Kidney epithelial cell (primary cell): ENCODE measurements around the gene SH3RF2. TPM values are rescaled to one million over a fixed set of nuclear protein-coding genes. Genes with fewer than 3 reads are reported as not detected.

Experiments used
- DNase-seq: peaks from one replicate; pipeline ENCODE4 v3.0.0-alpha.2; 2010; ENCODE audit warnings: low read depth
- H3K27me3 ChIP-seq: 2 replicates; pipeline ENCODE4 v1.6.0; 2011; ENCODE audit warnings: low read length; ENCODE audit not compliant: control insufficient read depth, insufficient read depth
- H3K36me3 ChIP-seq: 2 replicates; pipeline ENCODE4 v1.5.1; 2011; ENCODE audit warnings: low read length; ENCODE audit not compliant: control insufficient read depth, insufficient read depth
- H3K4me3 ChIP-seq: 2 replicates; pipeline ENCODE4 v1.5.1; 2011; ENCODE audit warnings: low read depth, mild to moderate bottlenecking, control low read depth, low read length
- total RNA-seq: library from RNA; depleted of rRNA; stranded (reverse); fragments of >200 nt; gene quantifications from 2 replicates; pipeline ENCODE4 v1.2.3, GENCODE V29; 2015
- TF ChIP-seq, protein P1 (sequence below): IDR thresholded peaks from 2 replicates; pipeline ENCODE4 v1.5.1; 2011; ENCODE audit warnings: mild to moderate bottlenecking, moderate library complexity, low read length, control low read depth, inconsistent platforms; ENCODE audit not compliant: insufficient read depth, poor library complexity, severe bottlenecking

The SH3RF2 gene
- total RNA-seq, 1 donor from 2014 or later, result 10.3 TPM

DNA sequence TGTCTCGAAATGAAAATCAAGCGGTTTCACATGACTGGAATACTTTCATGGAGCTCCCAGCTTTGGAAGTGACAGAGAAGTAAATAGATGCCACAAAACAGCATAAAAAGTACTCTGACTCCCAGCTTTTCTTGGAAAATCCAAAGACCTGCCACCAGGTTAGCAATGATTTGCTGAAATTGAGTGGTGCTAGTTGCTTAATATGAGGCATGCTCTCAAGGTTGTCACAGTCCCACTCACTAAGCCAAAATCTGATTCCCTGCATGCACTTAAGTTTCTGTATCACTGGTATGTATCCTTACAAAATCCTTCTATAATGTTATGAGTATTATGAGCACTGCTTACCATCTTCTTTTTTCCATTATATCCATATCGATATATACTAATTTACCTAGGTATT is 13.0 kb upstream of the SH3RF2 start:
- Histone ChIP-seq H3K27me3 (no peaks in the 10 kb centered on the region), H3K36me3 (no peaks in the 10 kb centered on the region), H3K4me3 (no peak overlapping the region)
- DNase-seq, result no peak
- TF ChIP-seq, protein P1, sequence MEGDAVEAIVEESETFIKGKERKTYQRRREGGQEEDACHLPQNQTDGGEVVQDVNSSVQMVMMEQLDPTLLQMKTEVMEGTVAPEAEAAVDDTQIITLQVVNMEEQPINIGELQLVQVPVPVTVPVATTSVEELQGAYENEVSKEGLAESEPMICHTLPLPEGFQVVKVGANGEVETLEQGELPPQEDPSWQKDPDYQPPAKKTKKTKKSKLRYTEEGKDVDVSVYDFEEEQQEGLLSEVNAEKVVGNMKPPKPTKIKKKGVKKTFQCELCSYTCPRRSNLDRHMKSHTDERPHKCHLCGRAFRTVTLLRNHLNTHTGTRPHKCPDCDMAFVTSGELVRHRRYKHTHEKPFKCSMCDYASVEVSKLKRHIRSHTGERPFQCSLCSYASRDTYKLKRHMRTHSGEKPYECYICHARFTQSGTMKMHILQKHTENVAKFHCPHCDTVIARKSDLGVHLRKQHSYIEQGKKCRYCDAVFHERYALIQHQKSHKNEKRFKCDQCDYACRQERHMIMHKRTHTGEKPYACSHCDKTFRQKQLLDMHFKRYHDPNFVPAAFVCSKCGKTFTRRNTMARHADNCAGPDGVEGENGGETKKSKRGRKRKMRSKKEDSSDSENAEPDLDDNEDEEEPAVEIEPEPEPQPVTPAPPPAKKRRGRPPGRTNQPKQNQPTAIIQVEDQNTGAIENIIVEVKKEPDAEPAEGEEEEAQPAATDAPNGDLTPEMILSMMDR, result no peak

DNA sequence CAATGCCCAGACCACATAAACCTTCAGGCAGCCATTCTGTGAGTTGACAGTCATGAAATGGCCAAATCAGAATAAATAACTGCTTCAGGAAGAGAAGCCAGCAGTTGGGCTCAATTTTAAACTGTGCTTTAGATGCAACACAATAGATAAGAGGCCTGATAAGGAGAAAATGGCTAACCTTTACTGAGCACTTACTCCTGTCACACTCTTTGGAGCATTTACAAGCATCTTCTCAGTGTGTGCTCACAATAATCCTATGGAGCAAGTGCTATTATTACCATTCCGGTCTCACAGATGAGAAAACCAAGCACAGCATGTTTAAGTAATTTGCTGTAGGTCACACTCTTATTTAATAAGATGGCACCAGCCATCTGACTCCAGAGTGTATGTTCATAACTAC is 11.5 kb upstream of the SH3RF2 start:
- Histone ChIP-seq H3K27me3 (no peaks in the 10 kb centered on the region), H3K4me3 (no peak overlapping the region), H3K36me3 (no peaks in the 10 kb centered on the region)
- DNase-seq, result no peak
- TF ChIP-seq, protein P1, result no peak

- Histone ChIP-seq H3K27me3 (no peaks in the 10 kb centered on the region), H3K4me3 (no peak overlapping the region), H3K36me3 (no peaks in the 10 kb centered on the region)
- TF ChIP-seq, protein P1, result no peak
- peak; percentile 90 for DNase-seq
Observed at GRCh38 chr5:145925353-145925752, 11.0 kb upstream of the SH3RF2 start.

DNA sequence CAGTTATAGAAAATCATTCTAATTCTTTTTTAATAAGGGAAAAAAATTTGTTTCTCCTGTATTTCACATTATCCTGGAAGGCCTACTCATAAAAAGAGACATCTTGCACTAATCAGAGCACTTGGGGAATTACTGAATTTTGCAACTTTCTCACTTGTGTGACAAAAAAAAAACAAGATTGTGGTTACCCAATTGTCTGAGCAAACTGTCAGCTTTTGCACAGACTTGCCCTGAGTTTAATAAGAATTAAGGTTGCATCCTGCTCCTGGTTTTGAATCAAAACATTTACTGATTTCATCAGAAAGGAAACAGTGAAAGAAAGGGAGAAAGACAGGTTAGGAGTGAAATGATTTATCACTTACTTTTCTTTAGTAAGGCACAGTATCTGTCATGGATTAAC is 10.6 kb upstream of the SH3RF2 start:
- Histone ChIP-seq H3K4me3 (no peak overlapping the region), H3K36me3 (no peaks in the 10 kb centered on the region), H3K27me3 (no peaks in the 10 kb centered on the region)
- no peak for DNase-seq
- TF ChIP-seq, protein P1, result no peak

DNA sequence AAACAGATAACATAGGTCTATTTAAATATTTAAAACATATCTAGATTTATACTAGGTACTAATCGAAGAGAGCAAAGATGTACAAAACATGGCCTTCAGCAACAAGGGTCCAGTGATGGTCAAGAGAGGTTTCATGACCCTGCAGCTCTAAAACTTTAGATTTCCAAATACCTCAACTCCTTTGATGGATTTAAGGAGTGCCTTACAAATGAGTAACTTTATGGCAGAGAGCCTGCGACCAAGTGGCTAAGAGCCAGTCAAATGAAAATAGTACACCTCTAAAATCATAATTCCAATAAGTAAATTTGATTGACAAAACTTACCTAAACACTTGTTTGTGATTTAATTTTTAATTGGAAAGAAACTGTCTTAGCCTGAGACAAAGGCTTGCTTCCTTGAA is 4.7 kb upstream of the SH3RF2 start:
- TF ChIP-seq, protein P1, result no peak
- H3K36me3 ChIP-seq, result no peaks in the 10 kb centered on the region
- H3K4me3 ChIP-seq, result no peak overlapping the region
- H3K27me3 ChIP-seq, result no peaks in the 10 kb centered on the region
- no peak for DNase-seq

DNA sequence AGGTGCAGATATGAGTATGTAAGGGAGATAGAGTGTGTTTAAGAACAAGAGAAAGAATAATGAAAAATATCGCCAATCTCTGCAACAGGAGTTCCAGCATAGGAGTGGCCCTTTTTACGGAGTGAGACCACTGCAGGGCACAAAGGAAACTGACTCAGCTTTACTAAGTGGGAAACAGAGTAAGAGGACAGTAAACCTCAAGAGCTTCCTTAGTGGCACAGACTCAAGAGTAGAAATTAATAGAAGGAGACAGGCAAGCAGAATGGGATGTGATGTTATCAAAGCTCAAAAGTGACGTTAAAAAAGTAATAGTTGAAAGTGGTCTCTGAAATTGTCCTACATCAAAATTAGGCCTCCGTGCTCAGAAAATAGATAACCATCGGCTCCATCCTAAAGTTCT is 2.1 kb upstream of the SH3RF2 start:
- Histone ChIP-seq H3K4me3 (no peak overlapping the region), H3K36me3 (no peaks in the 10 kb centered on the region), H3K27me3 (no peaks in the 10 kb centered on the region)
- TF ChIP-seq, protein P1, result no peak
- no peak for DNase-seq
